Endothelial cell of umbilical vein (primary cell): ENCODE measurements around the gene TECPR2.

Experiments
- CTCF ChIP-seq, 2 donors: IDR thresholded peaks; 1 replicate in 1 of 2; 2 replicates in 1 of 2; pipeline ENCODE4 v1.5.1; 2011; ENCODE audit warnings: low read length in 2 of 2, mild to moderate bottlenecking in 2 of 2, moderate library complexity in 2 of 2, control low read depth in 1 of 2, inconsistent platforms in 1 of 2, low read depth in 1 of 2; ENCODE audit not compliant: insufficient read depth in 1 of 2; ENCODE audit errors: extremely low read depth in 1 of 2
- EZH2 ChIP-seq: IDR thresholded peaks from 2 replicates; pipeline ENCODE4 v1.6.1; 2012; ENCODE audit warnings: borderline replicate concordance, low read depth, mild to moderate bottlenecking, moderate library complexity, low read length, inconsistent platforms; ENCODE audit not compliant: severe bottlenecking
- FOS ChIP-seq: IDR thresholded peaks from 2 replicates; pipeline ENCODE4 v1.6.1; 2011; ENCODE audit warnings: mild to moderate bottlenecking, low read length, moderate library complexity, borderline replicate concordance; ENCODE audit not compliant: insufficient read depth
- MAX ChIP-seq: IDR thresholded peaks from 2 replicates; pipeline ENCODE4 v1.6.1; 2011; ENCODE audit not compliant: insufficient read depth, insufficient read length
- POLR2A ChIP-seq: IDR thresholded peaks from 2 replicates; pipeline ENCODE4 v1.6.1; 2012; ENCODE audit warnings: low read depth, mild to moderate bottlenecking, control low read depth, low read length
- POLR2AphosphoS5 ChIP-seq: IDR thresholded peaks from 2 replicates; pipeline ENCODE4 v1.6.1; 2012; ENCODE audit warnings: low read depth, mild to moderate bottlenecking, control low read depth, low read length, moderate library complexity; ENCODE audit not compliant: insufficient read depth

- no peak for TF ChIP-seq CTCF (IDR thresholded peaks at IDR 0.05; ENCODE audit: extremely low read depth in 1 of 2, insufficient read depth in 1 of 2, low read depth in 1 of 2, low read length in 2 of 2)
- no peak for TF ChIP-seq MAX
- no peak for TF ChIP-seq EZH2
- no peak for TF ChIP-seq FOS
- TF ChIP-seq POLR2A: no peak
- no peak for TF ChIP-seq POLR2AphosphoS5
Measured at GRCh38 chr14:102484316-102484715, 121.6 kb downstream of the TECPR2 start.
